ENCODE measurements around the gene MACROD2.

- TF ChIP-seq POLR2A (IDR thresholded peaks at IDR 0.05) (no peak), CTCF (IDR thresholded peaks at IDR 0.05) (no peak)
Observed at GRCh38 chr20:15319439-15319838, 1324.1 kb downstream of the MACROD2 start.

Data from body of pancreas (tissue), 4 donors.